Ascending aorta (tissue), 2 donors: ENCODE measurements around the gene GLIPR1L2. TPM values are rescaled to one million over a fixed set of nuclear protein-coding genes. Genes with fewer than 3 reads are reported as not detected.

Experiments used
- DNase-seq, 2 donors: peaks; one replicate each; pipeline ENCODE4 v3.0.0-alpha.2; 2019; ENCODE audit warnings: low spot score in 2 of 2
- H3K27ac ChIP-seq, 2 donors: fragments of 200-600 bp; sonication (generic); one replicate each; pipeline ENCODE4 v1.5.1; 2016 to 2017; ENCODE audit warnings: mild to moderate bottlenecking in 1 of 2
- H3K27me3 ChIP-seq: fragments of 200-600 bp; sonication (generic); one replicate; pipeline ENCODE4 v1.5.1; 2017
- H3K36me3 ChIP-seq, 2 donors: fragments of 200-600 bp; sonication (generic); one replicate each; pipeline ENCODE4 v1.5.1; 2016
- H3K4me1 ChIP-seq, 2 donors: fragments of 200-600 bp; sonication (generic); one replicate each; pipeline ENCODE4 v1.5.1; 2016 to 2017; ENCODE audit warnings: mild to moderate bottlenecking in 1 of 2
- H3K4me3 ChIP-seq, 2 donors: fragments of 200-600 bp; sonication (generic); one replicate each; pipeline ENCODE4 v1.5.1; 2016 to 2017; ENCODE audit warnings: mild to moderate bottlenecking in 1 of 2
- H3K9me3 ChIP-seq, 2 donors: fragments of 200-600 bp; sonication (generic); one replicate each; pipeline ENCODE4 v1.5.1; 2016
- intact Hi-C: fragments of 100-400 bp; cut with DNase I; formaldehyde crosslinking; loops from one replicate; pipeline ENCODE4 v1.15.1; 2023
- total RNA-seq: library from RNA; depleted of rRNA; stranded (reverse); fragments of >200 nt; gene quantifications from one replicate; pipeline ENCODE4 v1.1.0, GENCODE V29; 2016
- TF ChIP-seq, protein P1 (sequence below), 3 experiments: fragments of 200-600 bp in 2 of 3; fragments of 450-650 bp in 1 of 3; sonication (generic) in 2 of 3; IDR thresholded peaks; one replicate each; pipeline ENCODE4 v1.5.1; 2016 to 2019; ENCODE audit warnings: antibody characterized with exemption in 3 of 3, mild to moderate bottlenecking in 1 of 3, moderate library complexity in 1 of 3

Gene GLIPR1L2
- total RNA-seq, 1 donor from 2014 or later = not detected

GRCh38 chr12:75378354-75378753 lies 12.5 kb upstream of the GLIPR1L2 start:
- Histone ChIP-seq H3K4me1 (peaks cover 0 to 9% of the 10 kb centered on the region in 2 donors), H3K27me3 (no peaks in the 10 kb centered on the region), H3K27ac (peak overlapping the region; percentile 3 to 30), H3K36me3 (no peaks in the 10 kb centered on the region), H3K4me3 (no peak overlapping the region), H3K9me3 (no peaks in the 10 kb centered on the region)
- TF ChIP-seq, protein P1, sequence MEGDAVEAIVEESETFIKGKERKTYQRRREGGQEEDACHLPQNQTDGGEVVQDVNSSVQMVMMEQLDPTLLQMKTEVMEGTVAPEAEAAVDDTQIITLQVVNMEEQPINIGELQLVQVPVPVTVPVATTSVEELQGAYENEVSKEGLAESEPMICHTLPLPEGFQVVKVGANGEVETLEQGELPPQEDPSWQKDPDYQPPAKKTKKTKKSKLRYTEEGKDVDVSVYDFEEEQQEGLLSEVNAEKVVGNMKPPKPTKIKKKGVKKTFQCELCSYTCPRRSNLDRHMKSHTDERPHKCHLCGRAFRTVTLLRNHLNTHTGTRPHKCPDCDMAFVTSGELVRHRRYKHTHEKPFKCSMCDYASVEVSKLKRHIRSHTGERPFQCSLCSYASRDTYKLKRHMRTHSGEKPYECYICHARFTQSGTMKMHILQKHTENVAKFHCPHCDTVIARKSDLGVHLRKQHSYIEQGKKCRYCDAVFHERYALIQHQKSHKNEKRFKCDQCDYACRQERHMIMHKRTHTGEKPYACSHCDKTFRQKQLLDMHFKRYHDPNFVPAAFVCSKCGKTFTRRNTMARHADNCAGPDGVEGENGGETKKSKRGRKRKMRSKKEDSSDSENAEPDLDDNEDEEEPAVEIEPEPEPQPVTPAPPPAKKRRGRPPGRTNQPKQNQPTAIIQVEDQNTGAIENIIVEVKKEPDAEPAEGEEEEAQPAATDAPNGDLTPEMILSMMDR (IDR thresholded peaks at IDR 0.05) = no peak
- intact Hi-C loops = no loop called here
- no peak for DNase-seq

- Histone ChIP-seq H3K27ac (peak overlapping the region; percentile 95 to 97), H3K27me3 (no peaks in the 10 kb centered on the region), H3K4me3 (peak overlapping the region; percentile 63 to 76), H3K36me3 (no peaks in the 10 kb centered on the region), H3K9me3 (peaks cover 0 to 5% of the 10 kb centered on the region in 2 donors), H3K4me1 (peaks cover 0 to 8% of the 10 kb centered on the region in 2 donors)
- TF ChIP-seq, protein P1 (IDR thresholded peaks at IDR 0.05) = no peak
- intact Hi-C loops = loop anchor here (2.0 to 5.0 kb wide), 3 partner anchors 54 to 698 kb away; partner anchors contain the start of genes GLIPR1L1 and PHLDA1
- no peak for DNase-seq
Measured at GRCh38 chr12:75389061-75389460, 1.8 kb upstream of the GLIPR1L2 start.

GRCh38 chr12:75389706-75390105 lies 1.2 kb upstream of the GLIPR1L2 start:
- TF ChIP-seq, protein P1 (IDR thresholded peaks at IDR 0.05) = no peak
- peaks cover 0 to 8% of the 10 kb centered on the region in 2 donors for H3K4me1 ChIP-seq
- no peaks in the 10 kb centered on the region for H3K36me3 ChIP-seq
- peak overlapping the region; percentile 63 to 76 for H3K4me3 ChIP-seq
- DNase-seq = no peak
- H3K27me3 ChIP-seq = no peaks in the 10 kb centered on the region
- H3K9me3 ChIP-seq = peaks cover 0 to 5% of the 10 kb centered on the region in 2 donors
- intact Hi-C loops = loop anchor here (2.0 to 10.0 kb wide), 6 partner anchors 55 to 1675 kb away; partner anchors contain the start of genes E2F7, GLIPR1L1, KRR1 and PHLDA1
- H3K27ac ChIP-seq = peak overlapping the region; percentile 95 to 97

DNA sequence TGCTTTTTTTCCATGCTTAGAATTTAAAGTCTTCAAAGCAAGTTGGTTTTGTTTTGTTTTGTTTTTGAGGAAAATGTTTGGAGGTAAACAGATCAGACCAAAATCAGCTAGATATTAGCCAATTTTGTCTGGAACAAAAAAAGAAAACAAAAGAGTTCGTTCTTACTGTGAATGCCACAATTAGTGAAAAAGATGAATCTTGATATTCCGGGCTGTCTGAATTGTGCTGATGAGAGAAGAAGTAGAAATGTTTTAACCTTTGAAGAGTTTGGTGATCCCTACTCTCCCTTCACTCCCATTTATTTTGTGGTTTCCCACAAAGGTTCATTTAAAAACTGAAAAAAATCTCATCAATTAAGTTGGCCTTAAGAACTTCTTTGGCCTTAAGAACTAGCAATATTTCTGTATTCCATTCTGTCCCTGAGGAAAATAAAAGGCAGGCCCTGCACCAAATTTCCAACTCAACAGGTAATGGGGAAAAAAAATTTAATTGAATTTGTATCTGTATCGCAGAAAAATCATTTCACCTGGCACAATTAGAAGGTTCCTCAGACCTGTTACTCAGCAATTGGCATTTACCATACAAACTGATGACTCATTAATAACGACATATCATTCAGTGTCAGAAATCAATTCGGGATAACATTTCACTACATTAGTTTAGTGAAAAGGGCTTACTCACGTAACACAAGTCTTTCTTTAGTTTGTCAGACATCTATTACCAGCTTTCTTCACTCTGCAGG lies 562 bp upstream of the GLIPR1L2 start:
- intact Hi-C loops = loop anchor here (2.0 to 10.0 kb wide), 3 partner anchors 120 to 1674 kb away; partner anchors contain the start of genes E2F7 and KRR1
- TF ChIP-seq, protein P1 (IDR thresholded peaks at IDR 0.05) = no peak
- Histone ChIP-seq H3K4me3 (peak overlapping the region; percentile 63 to 76), H3K27me3 (no peaks in the 10 kb centered on the region), H3K36me3 (no peaks in the 10 kb centered on the region), H3K27ac (peak overlapping the region; percentile 95 to 97), H3K9me3 (peaks cover 0 to 3% of the 10 kb centered on the region in 2 donors), H3K4me1 (peaks cover 0 to 8% of the 10 kb centered on the region in 2 donors)
- DNase-seq = no peak

GRCh38 chr12:75404231-75404630 lies 13.3 kb downstream of the GLIPR1L2 start:
- no peak for DNase-seq
- intact Hi-C loops = no loop called here
- TF ChIP-seq, protein P1 (IDR thresholded peaks at IDR 0.05) = no peak
- Histone ChIP-seq H3K9me3 (no peaks in the 10 kb centered on the region), H3K27ac (no peak overlapping the region), H3K4me1 (no peaks in the 10 kb centered on the region), H3K36me3 (no peaks in the 10 kb centered on the region), H3K4me3 (no peak overlapping the region), H3K27me3 (no peaks in the 10 kb centered on the region)
